H1 (cell line): ENCODE data around the gene UGT2B17. TPM values are rescaled to one million over a fixed set of nuclear protein-coding genes. Genes with fewer than 3 reads are reported as not detected.

Source experiments
- CTCF ChIA-PET: fragments of 300-600 bp; sonication (Branson Sonifier 250); formaldehyde crosslinking; loops from one replicate; lab custom pipeline; 2021; ENCODE audit not compliant: partially characterized antibody; lab: Charles Lee
- POLR2A ChIA-PET: fragments of 300-600 bp; sonication (Branson Sonifier 250); formaldehyde crosslinking; loops from one replicate; lab custom pipeline; 2021; ENCODE audit warnings: inconsistent platforms; ENCODE audit not compliant: partially characterized antibody; lab: Charles Lee
- DNase-seq, 2 experiments: peaks; one replicate each; pipeline versions ENCODE4 v3.0.0 to v3.0.0-alpha.2; 2010 to 2022; ENCODE audit warnings: low spot score in 2 of 2, low read depth in 1 of 2, mixed read lengths in 1 of 2
- FAIRE-seq: peaks from 2 replicates; lab custom pipeline; 2011; peaks lifted over from hg19 to GRCh38; lab: Jason Lieb, UNC
- H2AFZ ChIP-seq: 2 replicates; pipeline ENCODE4 v1.8.1; 2012; ENCODE audit warnings: low read length, inconsistent platforms
- H2AK5ac ChIP-seq: 2 replicates; pipeline ENCODE4 v1.6.1; 2013; ENCODE audit warnings: low read depth, low read length
- H2BK120ac ChIP-seq: replicated peaks from 2 replicates; pipeline ENCODE3; 2013; ENCODE audit warnings: low read depth, low read length, inconsistent platforms
- H2BK12ac ChIP-seq: 2 replicates; pipeline ENCODE4 v1.6.1; 2013; ENCODE audit warnings: low read depth, low read length
- H2BK15ac ChIP-seq: 2 replicates; pipeline ENCODE4 v1.6.1; 2013; ENCODE audit warnings: low read length
- H2BK20ac ChIP-seq: 2 replicates; pipeline ENCODE4 v1.6.1; 2013; ENCODE audit warnings: low read length
- H2BK5ac ChIP-seq: 2 replicates; pipeline ENCODE4 v1.6.1; 2013; ENCODE audit warnings: low read depth, low read length
- H3K14ac ChIP-seq: 2 replicates; pipeline ENCODE4 v1.6.1; 2013; ENCODE audit warnings: inconsistent platforms; ENCODE audit not compliant: insufficient read length
- H3K18ac ChIP-seq: 2 replicates; pipeline ENCODE4 v1.6.1; 2013; ENCODE audit warnings: low read length; ENCODE audit errors: extremely low read depth
- H3K23ac ChIP-seq: 2 replicates; pipeline ENCODE4 v1.6.1; 2013; ENCODE audit warnings: inconsistent platforms; ENCODE audit not compliant: insufficient read length
- H3K23me2 ChIP-seq: 2 replicates; pipeline ENCODE4 v1.6.1; 2013; ENCODE audit warnings: low read depth, low read length
- H3K27ac ChIP-seq: 2 replicates; pipeline ENCODE4 v1.6.1; 2011; ENCODE audit warnings: low read depth, low read length, inconsistent platforms
- H3K27me3 ChIP-seq, 4 experiments: replicated peaks in 1 of 4; 1 replicate in 1 of 4; 2 replicates in 3 of 4; pipeline versions ENCODE4 v1.6.1 to v1.8.1; 2011 to 2013; ENCODE audit warnings: low read length in 3 of 4, mild to moderate bottlenecking in 3 of 4, inconsistent platforms in 2 of 4, mixed read lengths in 2 of 4, moderate library complexity in 1 of 4; ENCODE audit not compliant: control insufficient read depth in 3 of 4, insufficient read depth in 3 of 4; ENCODE audit errors: extremely low read depth in 1 of 4
- H3K36me3 ChIP-seq, 4 experiments: 2 replicates each; pipeline versions ENCODE4 v1.6.1 to v1.8.1; 2011 to 2013; ENCODE audit warnings: mild to moderate bottlenecking in 4 of 4, low read length in 3 of 4, moderate library complexity in 2 of 4, control low read depth in 1 of 4, inconsistent platforms in 1 of 4; ENCODE audit not compliant: insufficient read depth in 4 of 4, control insufficient read depth in 2 of 4
- H3K4ac ChIP-seq: replicated peaks from 2 replicates; pipeline ENCODE3; 2013; ENCODE audit warnings: low read length, low read depth, mixed read lengths, inconsistent platforms; ENCODE audit not compliant: insufficient read length
- H3K4me1 ChIP-seq, 4 experiments: replicated peaks in 1 of 4; 1 replicate in 1 of 4; 2 replicates in 3 of 4; pipeline versions ENCODE4 v1.6.1 to v1.8.1; 2011 to 2013; ENCODE audit warnings: low read length in 3 of 4, inconsistent platforms in 2 of 4, mixed read lengths in 1 of 4; ENCODE audit not compliant: insufficient read depth in 4 of 4, control insufficient read depth in 3 of 4
- H3K4me2 ChIP-seq, 2 experiments: 2 replicates each; pipeline versions ENCODE4 v1.6.1 to v1.8.1; 2011 to 2013; ENCODE audit warnings: low read depth in 2 of 2, low read length in 2 of 2, control low read depth in 1 of 2, inconsistent platforms in 1 of 2, mild to moderate bottlenecking in 1 of 2; ENCODE audit not compliant: insufficient read depth in 1 of 2
- H3K4me3 ChIP-seq, 4 experiments: fragments of 200-600, 300-600 bp in 1 of 4; sonication (generic), shearing (Covaris generic), sonication (Bioruptor Twin) in 1 of 4; 2 replicates each; pipeline versions ENCODE4 v1.5.1 to v1.8.1; 2011 to 2016; ENCODE audit warnings: low read length in 4 of 4, low read depth in 3 of 4, control low read depth in 2 of 4, inconsistent platforms in 2 of 4, mild to moderate bottlenecking in 2 of 4, mixed read lengths in 1 of 4, moderate library complexity in 1 of 4; ENCODE audit not compliant: insufficient read depth in 2 of 4; ENCODE audit errors: extremely low read depth in 1 of 4
- H3K56ac ChIP-seq: replicated peaks from 2 replicates; pipeline ENCODE3; 2013; ENCODE audit warnings: low read depth, mild to moderate bottlenecking, mixed read lengths, low read length, inconsistent platforms; ENCODE audit not compliant: insufficient read length
- H3K79me1 ChIP-seq: 2 replicates; pipeline ENCODE4 v1.6.1; 2013; ENCODE audit warnings: low read depth, low read length, control low read depth
- H3K79me2 ChIP-seq, 2 experiments: 2 replicates each; pipeline versions ENCODE4 v1.6.1 to v1.8.1; 2012 to 2013; ENCODE audit warnings: low read length in 2 of 2, mild to moderate bottlenecking in 2 of 2, inconsistent platforms in 1 of 2; ENCODE audit not compliant: insufficient read depth in 2 of 2, control insufficient read depth in 1 of 2
- H3K9ac ChIP-seq, 4 experiments: replicated peaks in 1 of 4; 1 replicate in 1 of 4; 2 replicates in 3 of 4; pipeline versions ENCODE4 v1.6.1 to v1.8.1; 2011 to 2013; ENCODE audit warnings: low read depth in 3 of 4, low read length in 3 of 4, control low read depth in 2 of 4, mild to moderate bottlenecking in 2 of 4, moderate library complexity in 2 of 4, inconsistent platforms in 1 of 4; ENCODE audit errors: extremely low read depth in 1 of 4
- H3K9me3 ChIP-seq, 2 experiments: 2 replicates each; pipeline versions ENCODE4 v1.6.1 to v1.8.1; 2012 to 2013; ENCODE audit warnings: mild to moderate bottlenecking in 2 of 2, moderate library complexity in 2 of 2, control low read depth in 1 of 2, inconsistent platforms in 1 of 2, low read depth in 1 of 2, low read length in 1 of 2, mixed read lengths in 1 of 2; ENCODE audit not compliant: insufficient read depth in 2 of 2
- H4K20me1 ChIP-seq, 2 experiments: replicated peaks in 1 of 2; 2 replicates each; pipeline versions ENCODE3 to v1.8.1; 2011 to 2013; ENCODE audit warnings: inconsistent platforms in 2 of 2, low read length in 2 of 2, mild to moderate bottlenecking in 1 of 2; ENCODE audit not compliant: insufficient read depth in 2 of 2, control insufficient read depth in 1 of 2
- H4K5ac ChIP-seq: 2 replicates; pipeline ENCODE4 v1.6.1; 2013; ENCODE audit warnings: low read length, low read depth, mixed read lengths, inconsistent platforms; ENCODE audit not compliant: insufficient read length
- H4K8ac ChIP-seq: 2 replicates; pipeline ENCODE4 v1.8.0; 2013; ENCODE audit warnings: mild to moderate bottlenecking, moderate library complexity, low read length, inconsistent platforms; ENCODE audit not compliant: insufficient read depth; ENCODE audit errors: extremely low read depth
- H4K91ac ChIP-seq: replicated peaks from 2 replicates; pipeline ENCODE3; 2013; ENCODE audit warnings: low read length, mixed read lengths, inconsistent platforms; ENCODE audit not compliant: insufficient read length
- ATF2 ChIP-seq: IDR thresholded peaks from 2 replicates; pipeline ENCODE4 v1.6.1; 2012; ENCODE audit warnings: low read length, inconsistent platforms
- GTF2F1 ChIP-seq: IDR thresholded peaks from 2 replicates; pipeline ENCODE4 v1.6.1; 2012; ENCODE audit warnings: low read depth, low read length, improper control_type of control experiment, borderline replicate concordance
- NRF1 ChIP-seq: IDR thresholded peaks from 2 replicates; pipeline ENCODE4 v1.6.1; 2011; ENCODE audit warnings: mild to moderate bottlenecking, low read depth, low read length, improper control_type of control experiment
- WGBS, 2 experiments: shearing (Covaris generic) in 1 of 2; methylation state at CpG; one replicate each; pipeline versions ENCODE4 v1.1.6 to v1.1.7; 2013 to 2015; ENCODE audit warnings: low lambda C conversion rate in 2 of 2, mixed read lengths in 2 of 2, inconsistent platforms in 1 of 2, low coverage in 1 of 2, missing lambda C conversion rate in 1 of 2; ENCODE audit not compliant: insufficient replicate concordance in 2 of 2, insufficient coverage in 1 of 2, insufficient read length in 1 of 2; ENCODE audit errors: extremely low coverage in 1 of 2, missing lambda C conversion rate in 1 of 2; 5-methylcytosine and 5-hydroxymethylcytosine counted together
- polyA plus RNA-seq, 7 experiments: library from polyadenylated mRNA; depleted of rRNA in 3 of 7; stranded (reverse) in 5 of 7; unstranded in 2 of 7; fragments of >200 nt in 5 of 7; fragments of 200-250 nt in 2 of 7; gene quantifications; 1 replicate in 5 of 7; 2 replicates in 1 of 7; 4 replicates in 1 of 7; pipeline versions ENCODE4 v1.2.1 to v1.2.3, GENCODE V29; 2011 to 2013; ENCODE audit warnings: missing spikeins in 2 of 7, mixed read lengths in 2 of 7
- total RNA-seq: library from RNA; stranded (reverse); fragmentation: NEBNext Ultra II Directional; extraction: Animal tissue kit (Norgen Biotek cat#: 25700); gene quantifications from 2 replicates; pipeline ENCODE4 v1.2.1, GENCODE V29; 2021

UGT2B17 gene
- total and polyA plus RNA-seq, 2 of the 8 experiments (the other 6 are each of a cell fraction or from before 2014, with no cell fraction given) = not detected

- Histone ChIP-seq H3K4ac (no peak overlapping the region), H4K5ac (no peak overlapping the region), H3K14ac (no peak overlapping the region), H4K91ac (no peak overlapping the region), H4K8ac (no peak overlapping the region), H2AFZ (no peak overlapping the region), H3K23me2 (no peaks in the 10 kb centered on the region), H2BK20ac (no peak overlapping the region), H3K4me2 (no peak overlapping the region), H3K36me3 (no peaks in the 10 kb centered on the region), H3K27ac (no peak overlapping the region), H2BK15ac (no peak overlapping the region), H2AK5ac (no peak overlapping the region), H3K79me1 (no peaks in the 10 kb centered on the region), H2BK5ac (no peak overlapping the region), H2BK12ac (no peak overlapping the region), H3K4me1 (no peaks in the 10 kb centered on the region), H3K9me3 (no peaks in the 10 kb centered on the region), H4K20me1 (no peaks in the 10 kb centered on the region), H3K9ac (no peak overlapping the region), H3K4me3 (no peak overlapping the region), H3K18ac (no peak overlapping the region), H3K79me2 (no peaks in the 10 kb centered on the region), H2BK120ac (no peak overlapping the region), H3K23ac (no peak overlapping the region), H3K27me3 (no peaks in the 10 kb centered on the region), H3K56ac (no peak overlapping the region)
- no peak for DNase-seq
- no peak for TF ChIP-seq NRF1
- TF ChIP-seq ATF2 = no peak
- TF ChIP-seq GTF2F1 = no peak
- no peak for FAIRE-seq
- ChIA-PET POLR2A (no interaction called here), CTCF (no interaction called here)
- 84% methylated on average over 4 of the region's 4 CpGs; no CpG with 5 or more reads in 1 of the 2 experiments for WGBS, 2 experiments
Observed at GRCh38 chr4:68593112-68593511, 17.0 kb upstream of the UGT2B17 start.
